Osteocyte (in vitro differentiated cells): ENCODE measurements around the gene ASTN2. TPM values are rescaled to one million over a fixed set of nuclear protein-coding genes. Genes with fewer than 3 reads are reported as not detected.

Experiments
- DNase-seq: peaks from one replicate; pipeline ENCODE4 v3.0.0; 2021; ENCODE audit warnings: mixed read lengths; ENCODE audit not compliant: unreplicated experiment; ENCODE audit errors: extremely low spot score
- H3K27ac Mint-ChIP-seq: one replicate; pipeline ENCODE4 v1.8.0; 2021; ENCODE audit warnings: mild to moderate bottlenecking, mixed read lengths; ENCODE audit not compliant: unreplicated experiment
- H3K27me3 Mint-ChIP-seq: one replicate; pipeline ENCODE4 v1.8.0; 2021; ENCODE audit warnings: mixed read lengths; ENCODE audit not compliant: unreplicated experiment
- H3K36me3 Mint-ChIP-seq: one replicate; pipeline ENCODE4 v1.8.0; 2021; ENCODE audit warnings: mixed read lengths; ENCODE audit not compliant: unreplicated experiment
- H3K4me1 Mint-ChIP-seq: one replicate; pipeline ENCODE4 v1.8.0; 2021; ENCODE audit warnings: mixed read lengths; ENCODE audit not compliant: unreplicated experiment
- H3K4me3 Mint-ChIP-seq: one replicate; pipeline ENCODE4 v1.8.0; 2021; ENCODE audit warnings: mild to moderate bottlenecking, moderate library complexity, mixed read lengths; ENCODE audit not compliant: unreplicated experiment
- H3K9me3 Mint-ChIP-seq: one replicate; pipeline ENCODE4 v1.8.0; 2021; ENCODE audit warnings: mixed read lengths; ENCODE audit not compliant: unreplicated experiment
- total RNA-seq: library from RNA; stranded (reverse); gene quantifications from 2 replicates; pipeline ENCODE4 v1.2.1, GENCODE V29; 2021
- TF ChIP-seq, protein P1 (sequence below): fragments of 200-600 bp; sonication (generic); IDR thresholded peaks from 2 replicates; pipeline ENCODE4 v1.5.0; 2021; ENCODE audit warnings: antibody characterized with exemption, mild to moderate bottlenecking, moderate library complexity

Gene ASTN2
- total RNA-seq, 1 donor from 2014 or later = 2.3 TPM

DNA sequence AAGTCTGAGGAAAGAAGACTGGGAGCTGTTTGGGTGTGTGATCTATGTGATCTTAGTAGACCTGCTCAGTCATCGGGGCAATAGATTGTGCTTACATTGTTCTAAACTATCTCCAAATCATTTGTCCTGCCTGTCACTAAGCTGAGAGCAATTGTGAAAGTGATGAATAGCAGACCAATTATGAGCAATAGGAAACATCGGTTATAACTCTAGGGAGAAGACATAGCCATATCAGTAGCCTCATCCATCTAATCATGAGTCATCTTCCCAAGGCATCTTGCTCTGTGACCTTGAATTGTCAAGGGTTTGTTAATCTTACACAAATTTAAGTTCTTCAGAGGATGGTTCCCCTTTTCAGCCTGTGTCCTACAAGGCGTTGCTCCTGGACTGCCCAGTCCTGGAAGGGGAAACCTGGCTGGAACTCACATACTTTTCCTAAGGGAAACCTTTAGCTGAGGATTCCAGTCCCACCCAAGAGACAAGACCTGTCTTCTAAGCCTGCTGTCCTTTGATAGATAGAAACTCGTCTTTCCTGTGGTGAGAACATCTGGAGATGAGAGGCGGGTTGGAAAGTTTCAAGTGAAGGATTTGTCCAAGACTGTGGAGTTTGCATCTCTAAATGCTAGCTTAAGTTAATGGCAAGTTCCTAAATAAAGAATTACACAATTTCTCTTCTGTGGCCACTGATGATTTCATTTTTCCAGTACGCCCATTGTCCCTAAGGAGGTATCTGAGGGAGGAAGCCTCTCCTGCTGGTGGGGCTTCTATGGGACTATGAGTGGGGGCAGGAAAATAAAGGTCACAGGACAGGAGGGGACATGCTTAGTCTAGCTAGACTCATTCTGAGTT lies 781.6 kb downstream of the ASTN2 start:
- Mint-ChIP-seq H3K27ac (no peak overlapping the region), H3K4me1 (peaks cover 3% of the 10 kb centered on the region), H3K36me3 (no peaks in the 10 kb centered on the region), H3K4me3 (no peak overlapping the region), H3K27me3 (no peaks in the 10 kb centered on the region), H3K9me3 (no peaks in the 10 kb centered on the region)
- DNase-seq = no peak
- TF ChIP-seq, protein P1, sequence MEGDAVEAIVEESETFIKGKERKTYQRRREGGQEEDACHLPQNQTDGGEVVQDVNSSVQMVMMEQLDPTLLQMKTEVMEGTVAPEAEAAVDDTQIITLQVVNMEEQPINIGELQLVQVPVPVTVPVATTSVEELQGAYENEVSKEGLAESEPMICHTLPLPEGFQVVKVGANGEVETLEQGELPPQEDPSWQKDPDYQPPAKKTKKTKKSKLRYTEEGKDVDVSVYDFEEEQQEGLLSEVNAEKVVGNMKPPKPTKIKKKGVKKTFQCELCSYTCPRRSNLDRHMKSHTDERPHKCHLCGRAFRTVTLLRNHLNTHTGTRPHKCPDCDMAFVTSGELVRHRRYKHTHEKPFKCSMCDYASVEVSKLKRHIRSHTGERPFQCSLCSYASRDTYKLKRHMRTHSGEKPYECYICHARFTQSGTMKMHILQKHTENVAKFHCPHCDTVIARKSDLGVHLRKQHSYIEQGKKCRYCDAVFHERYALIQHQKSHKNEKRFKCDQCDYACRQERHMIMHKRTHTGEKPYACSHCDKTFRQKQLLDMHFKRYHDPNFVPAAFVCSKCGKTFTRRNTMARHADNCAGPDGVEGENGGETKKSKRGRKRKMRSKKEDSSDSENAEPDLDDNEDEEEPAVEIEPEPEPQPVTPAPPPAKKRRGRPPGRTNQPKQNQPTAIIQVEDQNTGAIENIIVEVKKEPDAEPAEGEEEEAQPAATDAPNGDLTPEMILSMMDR = no peak

DNA sequence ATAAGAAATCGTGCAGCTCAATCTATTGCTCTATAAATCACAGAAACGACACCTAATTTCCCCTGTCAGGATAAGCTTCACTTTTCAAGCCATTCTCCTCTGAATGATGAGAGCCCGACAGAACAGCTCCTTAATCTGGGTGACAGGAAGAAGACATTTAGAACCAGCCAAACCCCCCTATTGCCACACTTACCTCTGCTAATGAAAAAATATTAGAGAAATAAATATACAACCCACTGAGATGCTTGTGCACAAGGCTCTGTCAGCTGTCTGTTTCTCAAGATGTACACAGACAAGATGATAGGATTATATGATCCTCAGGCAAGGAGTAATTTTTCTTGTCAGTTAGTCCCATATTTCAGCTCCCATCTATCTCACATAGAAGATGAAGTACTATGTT lies 785.2 kb downstream of the ASTN2 start:
- TF ChIP-seq, protein P1 = no peak
- no peak for DNase-seq
- Mint-ChIP-seq H3K27ac (no peak overlapping the region), H3K27me3 (no peaks in the 10 kb centered on the region), H3K4me1 (peaks cover 3% of the 10 kb centered on the region), H3K9me3 (no peaks in the 10 kb centered on the region), H3K4me3 (no peak overlapping the region), H3K36me3 (no peaks in the 10 kb centered on the region)

DNA sequence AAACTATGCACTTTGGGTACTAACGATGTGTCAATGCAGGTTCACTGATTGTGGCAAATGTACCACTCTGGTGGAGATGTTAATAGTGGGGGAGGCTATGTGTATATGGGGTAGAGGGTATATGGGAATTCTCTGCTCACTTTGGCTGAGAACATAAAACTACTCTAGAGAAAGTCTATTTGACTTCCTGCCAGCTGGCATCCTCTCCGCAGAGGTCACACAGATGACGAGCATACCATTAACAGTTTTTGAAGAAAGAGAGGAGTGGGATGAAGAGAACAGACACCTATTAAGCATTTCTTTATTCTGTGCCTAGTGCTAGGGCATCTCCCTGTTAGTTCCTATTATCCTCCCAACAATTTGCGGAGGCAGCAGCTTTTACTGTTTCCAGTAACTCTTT lies 786.1 kb downstream of the ASTN2 start:
- TF ChIP-seq, protein P1 = no peak
- H3K27me3 Mint-ChIP-seq = no peaks in the 10 kb centered on the region

DNA sequence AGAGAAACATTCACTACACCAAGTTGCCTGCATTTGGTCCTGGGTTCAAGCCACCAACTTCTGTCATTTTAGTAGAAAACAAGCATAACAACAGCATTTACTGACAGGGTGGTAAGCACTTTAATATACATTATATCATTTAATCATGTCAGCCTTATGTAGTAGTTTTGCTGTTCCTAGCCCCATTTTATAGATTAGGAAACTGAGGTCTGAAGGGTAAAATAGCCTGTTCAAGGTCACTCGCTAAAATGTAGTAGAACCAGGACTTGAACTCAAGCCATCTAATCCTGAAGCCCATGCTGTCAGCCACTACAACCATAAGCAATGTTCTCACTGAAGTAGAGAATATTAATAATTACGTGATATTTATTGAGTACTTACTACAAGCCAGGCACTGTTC lies 787.4 kb downstream of the ASTN2 start:
- Mint-ChIP-seq H3K27ac (no peak overlapping the region), H3K27me3 (no peaks in the 10 kb centered on the region), H3K4me3 (no peak overlapping the region), H3K9me3 (no peaks in the 10 kb centered on the region), H3K4me1 (peaks cover 3% of the 10 kb centered on the region), H3K36me3 (no peaks in the 10 kb centered on the region)
- TF ChIP-seq, protein P1 = no peak
- DNase-seq = no peak

More for the DNA sequence above, 786.1 kb downstream of the ASTN2 start:
- no peak overlapping the region for H3K4me3 Mint-ChIP-seq
- peaks cover 3% of the 10 kb centered on the region for H3K4me1 Mint-ChIP-seq
- no peaks in the 10 kb centered on the region for H3K9me3 Mint-ChIP-seq
- no peak overlapping the region for H3K27ac Mint-ChIP-seq
- no peaks in the 10 kb centered on the region for H3K36me3 Mint-ChIP-seq
- DNase-seq = no peak

DNA sequence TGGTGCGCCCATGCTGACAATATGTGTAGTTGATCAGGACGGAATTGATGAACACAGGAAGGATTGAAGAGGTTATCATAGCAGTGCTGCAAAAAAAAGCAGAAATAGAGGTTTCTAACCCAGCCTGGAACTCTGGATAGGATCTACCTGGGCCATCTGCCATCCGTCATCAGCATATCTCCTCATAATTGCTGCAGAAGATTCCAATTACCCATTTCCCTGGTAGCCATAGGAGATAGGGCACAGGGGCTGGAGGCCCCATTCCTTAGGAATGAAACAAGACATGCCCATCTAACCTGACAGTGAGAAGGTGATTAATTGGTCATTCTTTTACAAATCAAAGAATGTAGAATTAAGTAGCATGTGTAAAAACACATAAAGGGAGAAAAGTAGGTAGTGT lies 788.1 kb downstream of the ASTN2 start:
- H3K4me1 Mint-ChIP-seq = peaks cover 3% of the 10 kb centered on the region
- no peaks in the 10 kb centered on the region for H3K36me3 Mint-ChIP-seq
- H3K27me3 Mint-ChIP-seq = no peaks in the 10 kb centered on the region
- TF ChIP-seq, protein P1 = no peak
- DNase-seq = no peak
- no peak overlapping the region for H3K4me3 Mint-ChIP-seq
- no peak overlapping the region for H3K27ac Mint-ChIP-seq
- H3K9me3 Mint-ChIP-seq = no peaks in the 10 kb centered on the region
